HL-60 (cell line): ENCODE results near the gene HOXA13.

ENCODE experiments used
- CTCF ChIP-seq: IDR thresholded peaks from one replicate; pipeline ENCODE4 v1.5.1; 2011; ENCODE audit warnings: low read length, control low read depth, inconsistent platforms; ENCODE audit not compliant: insufficient read depth
- POLR2AphosphoS5 ChIP-seq: IDR thresholded peaks from 2 replicates; pipeline ENCODE4 v1.6.1; 2012; ENCODE audit warnings: low read depth
- REST ChIP-seq: IDR thresholded peaks from 2 replicates; pipeline ENCODE4 v1.6.1; 2012; ENCODE audit warnings: low read depth; ENCODE audit not compliant: insufficient replicate concordance

GRCh38 chr7:27156916-27157701 is 42.8 kb downstream of the HOXA13 start:
- TF ChIP-seq CTCF: no peak
- no peak for TF ChIP-seq REST
- no peak for TF ChIP-seq POLR2AphosphoS5
